ENCODE measurements around the gene GCN1. TPM values are rescaled to one million over a fixed set of nuclear protein-coding genes. Genes with fewer than 3 reads are reported as not detected.

Gene GCN1
- total and polyA plus RNA-seq, 2 experiments from 2014 or later, result 28.2 to 197 TPM

DNA sequence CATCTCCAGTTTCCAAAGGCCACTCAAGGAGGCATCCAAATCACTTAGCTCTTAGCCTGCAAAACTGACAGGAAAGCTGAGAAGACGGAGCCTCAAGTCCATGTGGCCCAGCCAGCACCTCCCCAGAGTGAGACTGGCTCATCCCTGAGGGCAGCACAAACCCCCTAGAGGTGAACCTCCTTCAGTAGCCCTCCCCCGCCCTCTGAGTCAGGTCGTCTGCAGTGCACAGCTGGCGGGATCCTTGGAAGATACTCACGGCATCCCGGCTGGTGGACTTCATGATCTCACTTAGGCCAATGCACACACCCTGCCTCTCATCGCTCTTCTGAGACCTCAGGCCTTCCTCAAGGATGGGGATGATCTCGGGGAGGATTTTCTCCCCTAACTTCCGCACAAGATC is 53.9 kb downstream of the GCN1 start:
- no peaks in the 10 kb centered on the region for H4K20me1 ChIP-seq (ENCODE audit: insufficient read depth, poor library complexity, severe bottlenecking)
- H3K9me3 ChIP-seq (ENCODE audit: low read depth), result no peaks in the 10 kb centered on the region
- DNase-seq (ENCODE audit: low spot score), result no peak
- H3K79me2 ChIP-seq, result no peaks in the 10 kb centered on the region
- TF ChIP-seq, protein P1, sequence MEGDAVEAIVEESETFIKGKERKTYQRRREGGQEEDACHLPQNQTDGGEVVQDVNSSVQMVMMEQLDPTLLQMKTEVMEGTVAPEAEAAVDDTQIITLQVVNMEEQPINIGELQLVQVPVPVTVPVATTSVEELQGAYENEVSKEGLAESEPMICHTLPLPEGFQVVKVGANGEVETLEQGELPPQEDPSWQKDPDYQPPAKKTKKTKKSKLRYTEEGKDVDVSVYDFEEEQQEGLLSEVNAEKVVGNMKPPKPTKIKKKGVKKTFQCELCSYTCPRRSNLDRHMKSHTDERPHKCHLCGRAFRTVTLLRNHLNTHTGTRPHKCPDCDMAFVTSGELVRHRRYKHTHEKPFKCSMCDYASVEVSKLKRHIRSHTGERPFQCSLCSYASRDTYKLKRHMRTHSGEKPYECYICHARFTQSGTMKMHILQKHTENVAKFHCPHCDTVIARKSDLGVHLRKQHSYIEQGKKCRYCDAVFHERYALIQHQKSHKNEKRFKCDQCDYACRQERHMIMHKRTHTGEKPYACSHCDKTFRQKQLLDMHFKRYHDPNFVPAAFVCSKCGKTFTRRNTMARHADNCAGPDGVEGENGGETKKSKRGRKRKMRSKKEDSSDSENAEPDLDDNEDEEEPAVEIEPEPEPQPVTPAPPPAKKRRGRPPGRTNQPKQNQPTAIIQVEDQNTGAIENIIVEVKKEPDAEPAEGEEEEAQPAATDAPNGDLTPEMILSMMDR (IDR thresholded peaks at IDR 0.05; ENCODE audit: poor library complexity), result no peak
- TF ChIP-seq EZH2 (IDR thresholded peaks at IDR 0.05; ENCODE audit: borderline replicate concordance) (no peak), EZH2phosphoT487 (IDR thresholded peaks at IDR 0.05; ENCODE audit: low read depth, severe bottlenecking, unreplicated experiment) (no peak)
- no peak overlapping the region for H3K4me2 ChIP-seq
- H3K4me3 ChIP-seq, result no peak overlapping the region
- H3K27ac ChIP-seq, result no peak overlapping the region
- H3K27me3 ChIP-seq, result no peaks in the 10 kb centered on the region
- no peak overlapping the region for H2AFZ ChIP-seq
- H3K4me1 ChIP-seq (ENCODE audit: insufficient read depth), result no peaks in the 10 kb centered on the region
- H3K36me3 ChIP-seq (replicated peaks; ENCODE audit: insufficient read depth, low read depth), result no peaks in the 10 kb centered on the region
- 90% methylated on average over 9 of the region's 9 CpGs for WGBS (ENCODE audit: low lambda C conversion rate, missing lambda C conversion rate)
- H3K9me2 ChIP-seq (replicated peaks; ENCODE audit: insufficient read depth), result no peaks in the 10 kb centered on the region

DNA sequence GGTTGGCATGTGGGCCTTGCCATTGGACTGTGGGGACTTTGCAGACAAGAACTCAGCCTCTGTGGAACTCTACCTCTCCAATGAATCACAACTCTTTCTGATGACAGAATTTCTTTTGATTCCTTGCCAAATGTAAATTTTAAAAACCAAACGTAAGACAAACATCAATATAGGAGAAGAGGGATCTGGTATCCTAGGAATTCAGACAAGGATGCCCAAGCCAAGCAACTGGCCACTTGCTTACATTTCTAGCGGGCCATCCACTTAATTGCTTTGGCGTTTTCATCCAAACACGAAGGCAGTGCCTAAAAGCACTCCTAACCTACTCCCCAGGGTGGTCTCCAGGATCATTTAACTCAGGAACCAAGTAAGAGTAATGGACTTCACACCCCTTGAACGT is 54.6 kb downstream of the GCN1 start:
- Histone ChIP-seq H3K36me3 (replicated peaks; ENCODE audit: insufficient read depth, low read depth) (no peaks in the 10 kb centered on the region), H3K4me1 (ENCODE audit: insufficient read depth) (no peaks in the 10 kb centered on the region), H3K27ac (no peak overlapping the region), H3K27me3 (no peaks in the 10 kb centered on the region), H3K4me2 (no peak overlapping the region), H3K79me2 (no peaks in the 10 kb centered on the region), H3K4me3 (no peak overlapping the region), H3K9me2 (replicated peaks; ENCODE audit: insufficient read depth) (no peaks in the 10 kb centered on the region), H2AFZ (no peak overlapping the region), H3K9me3 (ENCODE audit: low read depth) (no peaks in the 10 kb centered on the region), H4K20me1 (ENCODE audit: insufficient read depth, poor library complexity, severe bottlenecking) (no peaks in the 10 kb centered on the region)
- WGBS (ENCODE audit: low lambda C conversion rate, missing lambda C conversion rate), result 93% methylated on average over 5 of the region's 5 CpGs
- TF ChIP-seq EZH2phosphoT487 (IDR thresholded peaks at IDR 0.05; ENCODE audit: low read depth, severe bottlenecking, unreplicated experiment) (no peak), EZH2 (IDR thresholded peaks at IDR 0.05; ENCODE audit: borderline replicate concordance) (no peak)
- TF ChIP-seq, protein P1 (IDR thresholded peaks at IDR 0.05; ENCODE audit: poor library complexity), result no peak
- no peak for DNase-seq (ENCODE audit: low spot score)

DNA sequence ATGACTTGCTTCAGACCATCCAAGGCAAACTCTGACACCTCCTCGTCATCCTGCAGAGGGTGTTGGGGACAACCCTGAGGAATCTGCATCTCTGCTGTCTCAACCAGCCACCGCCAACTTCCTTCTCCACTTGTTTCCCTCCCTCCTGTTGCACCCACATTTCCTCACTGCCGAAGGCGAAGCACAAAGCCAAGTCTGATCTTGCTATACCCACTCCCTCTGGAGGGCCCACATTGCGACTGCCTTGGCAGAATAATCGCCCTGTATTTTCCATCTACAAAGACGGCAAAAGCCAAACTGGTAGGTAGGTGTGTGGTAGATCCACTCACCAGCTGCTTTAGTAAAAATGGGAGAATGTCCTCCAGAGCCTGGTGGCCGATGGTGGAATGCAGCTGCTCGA is 56.1 kb downstream of the GCN1 start:
- no peak for DNase-seq (ENCODE audit: low spot score)
- H3K4me2 ChIP-seq, result no peak overlapping the region
- WGBS (ENCODE audit: low lambda C conversion rate, missing lambda C conversion rate), result 95% methylated on average over 9 of the region's 9 CpGs
- H3K79me2 ChIP-seq, result no peaks in the 10 kb centered on the region
- H3K4me3 ChIP-seq, result no peak overlapping the region
- H3K27me3 ChIP-seq, result no peaks in the 10 kb centered on the region
- H3K27ac ChIP-seq, result no peak overlapping the region
- no peaks in the 10 kb centered on the region for H3K4me1 ChIP-seq (ENCODE audit: insufficient read depth)
- no peak overlapping the region for H2AFZ ChIP-seq
- TF ChIP-seq, protein P1 (IDR thresholded peaks at IDR 0.05; ENCODE audit: poor library complexity), result no peak
- no peak for TF ChIP-seq EZH2 (IDR thresholded peaks at IDR 0.05; ENCODE audit: borderline replicate concordance)
- TF ChIP-seq EZH2phosphoT487 (IDR thresholded peaks at IDR 0.05; ENCODE audit: low read depth, severe bottlenecking, unreplicated experiment), result no peak
- H3K9me3 ChIP-seq (ENCODE audit: low read depth), result no peaks in the 10 kb centered on the region
- H3K9me2 ChIP-seq (replicated peaks; ENCODE audit: insufficient read depth), result no peaks in the 10 kb centered on the region
- no peaks in the 10 kb centered on the region for H4K20me1 ChIP-seq (ENCODE audit: insufficient read depth, poor library complexity, severe bottlenecking)
- H3K36me3 ChIP-seq (replicated peaks; ENCODE audit: insufficient read depth, low read depth), result no peaks in the 10 kb centered on the region

DNA sequence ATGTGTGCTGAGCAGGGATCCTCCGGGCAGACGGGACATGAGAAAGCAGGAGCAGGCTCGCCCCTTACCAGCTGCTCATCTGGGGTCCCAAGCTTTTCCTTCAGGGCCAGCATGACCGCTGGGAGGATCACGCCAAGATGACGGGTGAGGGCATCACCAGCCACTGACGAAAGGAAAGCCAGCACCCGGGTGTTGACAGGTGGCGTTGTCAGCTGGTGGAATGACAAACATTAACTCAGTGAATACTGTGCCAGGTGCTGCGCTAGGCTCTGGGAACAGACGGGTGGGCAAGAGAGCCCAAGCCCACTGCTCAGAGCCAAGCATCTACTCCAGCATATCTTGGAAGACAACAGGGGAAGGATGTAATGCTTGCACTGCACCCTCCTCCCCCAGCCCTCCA is 56.7 kb downstream of the GCN1 start:
- Histone ChIP-seq H3K27ac (no peak overlapping the region), H2AFZ (no peak overlapping the region), H3K79me2 (no peaks in the 10 kb centered on the region), H3K4me3 (no peak overlapping the region), H3K27me3 (no peaks in the 10 kb centered on the region), H3K4me1 (ENCODE audit: insufficient read depth) (no peaks in the 10 kb centered on the region), H3K9me3 (ENCODE audit: low read depth) (no peaks in the 10 kb centered on the region), H3K9me2 (replicated peaks; ENCODE audit: insufficient read depth) (no peaks in the 10 kb centered on the region), H4K20me1 (ENCODE audit: insufficient read depth, poor library complexity, severe bottlenecking) (no peaks in the 10 kb centered on the region), H3K4me2 (no peak overlapping the region), H3K36me3 (replicated peaks; ENCODE audit: insufficient read depth, low read depth) (no peaks in the 10 kb centered on the region)
- TF ChIP-seq EZH2phosphoT487 (IDR thresholded peaks at IDR 0.05; ENCODE audit: low read depth, severe bottlenecking, unreplicated experiment), result no peak
- no peak for TF ChIP-seq EZH2 (IDR thresholded peaks at IDR 0.05; ENCODE audit: borderline replicate concordance)
- TF ChIP-seq, protein P1 (IDR thresholded peaks at IDR 0.05; ENCODE audit: poor library complexity), result no peak
- 97% methylated on average over 11 of the region's 11 CpGs for WGBS (ENCODE audit: low lambda C conversion rate, missing lambda C conversion rate)
- no peak for DNase-seq (ENCODE audit: low spot score)
